Fibroblast of lung (primary cell): ENCODE measurements around the gene TMEM94. TPM values are rescaled to one million over a fixed set of nuclear protein-coding genes. Genes with fewer than 3 reads are reported as not detected.

Experiments
- DNase-seq, 2 donors: peaks; one replicate each; pipeline versions ENCODE4 v3.0.0 to v3.0.0-alpha.2; 2010; ENCODE audit warnings: low read depth in 2 of 2
- H2AFZ ChIP-seq: 2 replicates; pipeline ENCODE4 v1.5.1; 2012; ENCODE audit warnings: low read length, control low read depth, inconsistent platforms
- H3K27ac ChIP-seq: 2 replicates; pipeline ENCODE4 v1.5.1; 2011; ENCODE audit warnings: low read length, control low read depth; ENCODE audit not compliant: insufficient read depth
- H3K27me3 ChIP-seq: 2 replicates; pipeline ENCODE4 v1.5.1; 2011; ENCODE audit warnings: mild to moderate bottlenecking, low read length; ENCODE audit not compliant: control insufficient read depth, insufficient read depth
- H3K36me3 ChIP-seq: 2 replicates; pipeline ENCODE4 v1.5.1; 2011; ENCODE audit warnings: low read length; ENCODE audit not compliant: control insufficient read depth, insufficient read depth
- H3K4me1 ChIP-seq: 2 replicates; pipeline ENCODE4 v1.5.1; 2011; ENCODE audit warnings: low read length; ENCODE audit not compliant: control insufficient read depth, insufficient read depth; ENCODE audit errors: extremely low read depth
- H3K4me2 ChIP-seq: 2 replicates; pipeline ENCODE4 v1.5.1; 2011; ENCODE audit warnings: low read length, control low read depth; ENCODE audit not compliant: insufficient read depth; ENCODE audit errors: extremely low read depth
- H3K4me3 ChIP-seq, 4 experiments: fragments of 200-600 bp in 1 of 4; sonication (generic) in 1 of 4; replicated peaks in 1 of 4; 2 replicates each; pipeline ENCODE4 v1.5.1; 2011 to 2016; ENCODE audit warnings: low read length in 4 of 4, low read depth in 3 of 4, mild to moderate bottlenecking in 3 of 4, control low read depth in 2 of 4, inconsistent platforms in 1 of 4, mixed read lengths in 1 of 4; ENCODE audit not compliant: insufficient read depth in 1 of 4; ENCODE audit errors: control extremely low read depth in 1 of 4
- H3K79me2 ChIP-seq: 2 replicates; pipeline ENCODE4 v1.5.1; 2012; ENCODE audit warnings: mild to moderate bottlenecking, low read length, inconsistent platforms; ENCODE audit not compliant: control insufficient read depth, insufficient read depth
- H3K9ac ChIP-seq: 2 replicates; pipeline ENCODE4 v1.5.1; 2011; ENCODE audit warnings: mild to moderate bottlenecking, low read length, control low read depth; ENCODE audit not compliant: insufficient read depth
- H3K9me3 ChIP-seq: 2 replicates; pipeline ENCODE4 v1.5.1; 2012; ENCODE audit warnings: low read depth, low read length; ENCODE audit not compliant: control insufficient read depth, insufficient read depth
- H4K20me1 ChIP-seq: 2 replicates; pipeline ENCODE4 v1.5.1; 2011; ENCODE audit warnings: low read length; ENCODE audit not compliant: control insufficient read depth, insufficient read depth; ENCODE audit errors: extremely low read depth
- CTCF ChIP-seq, 2 donors: IDR thresholded peaks in 1 of 2; conservative IDR thresholded peaks in 1 of 2; 1 replicate in 1 of 2; 2 replicates in 1 of 2; pipeline ENCODE4 v1.5.1; 2011 to 2012; ENCODE audit warnings: low read length in 2 of 2, control low read depth in 1 of 2, inconsistent platforms in 1 of 2, low read depth in 1 of 2, mild to moderate bottlenecking in 1 of 2
- EZH2 ChIP-seq: IDR thresholded peaks from 2 replicates; pipeline ENCODE4 v1.5.1; 2012; ENCODE audit warnings: low read length, control low read depth, mild to moderate bottlenecking; ENCODE audit errors: missing control alignments
- polyA plus RNA-seq, 2 donors: library from polyadenylated mRNA; depleted of rRNA in 1 of 2; stranded (reverse) in 1 of 2; unstranded in 1 of 2; fragments of >200 nt; gene quantifications; 2 replicates each; pipeline ENCODE4 v1.2.1, GENCODE V29; 2011 to 2012; ENCODE audit warnings: missing spikeins in 1 of 2
- total RNA-seq: library from RNA; depleted of rRNA; stranded (reverse); fragments of >200 nt; gene quantifications from 2 replicates; pipeline ENCODE4 v1.2.1, GENCODE V29; 2014

The TMEM94 gene
- total and polyA plus RNA-seq, 2 donors (not counting 1 experiment from before 2014, with no cell fraction given) = 18.3 to 35.0 TPM

DNA sequence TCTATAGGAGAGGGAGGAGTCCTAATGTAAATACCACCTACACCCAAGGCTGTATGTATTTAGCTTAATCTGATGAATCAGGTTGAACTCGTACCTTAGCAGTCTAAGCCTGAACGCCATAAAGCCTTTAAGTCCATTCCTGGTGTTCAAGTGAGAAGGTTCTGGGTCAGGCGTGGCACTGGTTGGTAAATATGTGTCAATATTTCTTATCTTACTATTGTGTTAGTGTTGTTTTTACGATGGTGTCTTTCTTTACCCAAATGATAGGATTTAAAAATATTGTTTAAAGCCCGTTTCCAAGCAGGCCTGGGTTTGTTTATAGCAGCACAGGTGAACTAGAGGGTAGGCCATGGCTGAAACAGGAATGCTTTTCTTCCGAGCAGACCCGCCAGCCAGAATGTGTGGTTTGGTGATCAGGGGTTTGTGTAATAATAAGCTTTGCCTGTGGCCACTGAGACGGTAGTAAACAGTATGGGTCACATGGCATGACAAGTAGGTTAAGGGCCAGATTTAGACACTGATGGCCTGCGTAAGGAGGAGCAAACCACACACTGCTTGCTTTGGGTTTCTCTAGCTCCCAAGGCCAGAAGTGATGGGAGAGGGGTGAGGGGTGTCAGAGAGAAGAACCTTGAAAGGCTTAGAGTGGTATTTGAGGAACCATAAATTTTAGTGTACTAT, 3.3 kb downstream of the TMEM94 start:
- H2AFZ ChIP-seq = no peak overlapping the region

GRCh38 chr17:75460295-75460694, 3.9 kb downstream of the TMEM94 start:
- no peak overlapping the region for H3K4me2 ChIP-seq
- H4K20me1 ChIP-seq = no peaks in the 10 kb centered on the region

More for the DNA sequence above, 3.3 kb downstream of the TMEM94 start:
- Histone ChIP-seq H3K9ac (no peak overlapping the region), H3K79me2 (peaks cover 3% of the 10 kb centered on the region), H3K4me2 (no peak overlapping the region), H3K4me3 (no peak overlapping the region), H3K4me1 (no peaks in the 10 kb centered on the region), H3K36me3 (no peaks in the 10 kb centered on the region), H4K20me1 (no peaks in the 10 kb centered on the region), H3K27ac (no peak overlapping the region), H3K27me3 (no peaks in the 10 kb centered on the region), H3K9me3 (no peaks in the 10 kb centered on the region)
- TF ChIP-seq EZH2 (no peak), CTCF (conservative IDR thresholded peaks at IDR 0.05 in 1 of 2, IDR thresholded peaks at IDR 0.05 in 1 of 2; ENCODE audit: low read depth in 1 of 2, low read length in 2 of 2) (no peak)
- DNase-seq = no peak

GRCh38 chr17:75463603-75464002, 7.2 kb downstream of the TMEM94 start:
- Histone ChIP-seq H3K4me2 (no peak overlapping the region), H3K27me3 (no peaks in the 10 kb centered on the region), H3K9me3 (no peaks in the 10 kb centered on the region), H4K20me1 (no peaks in the 10 kb centered on the region), H3K79me2 (no peaks in the 10 kb centered on the region), H3K4me3 (no peak overlapping the region), H3K36me3 (no peaks in the 10 kb centered on the region), H3K9ac (no peak overlapping the region), H3K27ac (no peak overlapping the region), H2AFZ (no peak overlapping the region), H3K4me1 (no peaks in the 10 kb centered on the region)
- no peak for DNase-seq
- TF ChIP-seq EZH2 (no peak), CTCF (conservative IDR thresholded peaks at IDR 0.05 in 1 of 2, IDR thresholded peaks at IDR 0.05 in 1 of 2; ENCODE audit: low read depth in 1 of 2, low read length in 2 of 2) (no peak)

More at GRCh38 chr17:75460295-75460694, 3.9 kb downstream of the TMEM94 start:
- no peak overlapping the region for H3K4me3 ChIP-seq
- H3K27ac ChIP-seq = no peak overlapping the region
- TF ChIP-seq EZH2 (no peak), CTCF (conservative IDR thresholded peaks at IDR 0.05 in 1 of 2, IDR thresholded peaks at IDR 0.05 in 1 of 2; ENCODE audit: low read depth in 1 of 2, low read length in 2 of 2) (no peak)
- H3K9ac ChIP-seq = no peak overlapping the region
- no peaks in the 10 kb centered on the region for H3K4me1 ChIP-seq
- DNase-seq = no peak
- no peaks in the 10 kb centered on the region for H3K27me3 ChIP-seq
- no peaks in the 10 kb centered on the region for H3K9me3 ChIP-seq
- H3K36me3 ChIP-seq = no peaks in the 10 kb centered on the region
- no peak overlapping the region for H2AFZ ChIP-seq
- H3K79me2 ChIP-seq = peaks cover 3% of the 10 kb centered on the region
